GM23338 (cell line): ENCODE results near the gene GLRX2. TPM values are rescaled to one million over a fixed set of nuclear protein-coding genes. Genes with fewer than 3 reads are reported as not detected.

Experiments used
- ATAC-seq: fragments of 200-7000 bp; cut with Tn5 transposase; 3 replicates; pipeline ENCODE4 v1.9.1; 2020
- DNase-seq: peaks from one replicate; pipeline ENCODE4 v3.0.0-alpha.2; 2015; ENCODE audit warnings: low spot score
- H2AFZ ChIP-seq: fragments of 200-600 bp; sonication (generic); 2 replicates; pipeline ENCODE4 v1.8.0; 2016; ENCODE audit warnings: antibody characterized with exemption, mild to moderate bottlenecking, moderate library complexity
- H3F3A ChIP-seq: fragments of 200-600 bp; sonication (generic); replicated peaks from 2 replicates; pipeline ENCODE4 v1.8.0; 2017; ENCODE audit warnings: antibody characterized with exemption, mixed run types, low read depth
- H3K27ac ChIP-seq: fragments of 200-600 bp; sonication (generic); 2 replicates; pipeline ENCODE4 v1.6.1; 2016; ENCODE audit warnings: low read depth
- H3K27me3 ChIP-seq: fragments of 200-600 bp; sonication (generic); 2 replicates; pipeline ENCODE4 v1.8.0; 2016; ENCODE audit warnings: mild to moderate bottlenecking, mixed run types, moderate library complexity; ENCODE audit not compliant: insufficient read depth
- H3K36me3 ChIP-seq: fragments of 200-600 bp; sonication (generic); 2 replicates; pipeline ENCODE4 v1.8.0; 2016; ENCODE audit warnings: mild to moderate bottlenecking; ENCODE audit not compliant: insufficient read depth
- H3K4me1 ChIP-seq: fragments of 200-600 bp; sonication (generic); 2 replicates; pipeline ENCODE4 v1.8.0; 2016; ENCODE audit warnings: mild to moderate bottlenecking, moderate library complexity; ENCODE audit not compliant: insufficient read depth
- H3K4me2 ChIP-seq: fragments of 200-600 bp; sonication (generic); 2 replicates; pipeline ENCODE4 v1.7.1; 2017; ENCODE audit warnings: mixed run types
- H3K4me3 ChIP-seq: fragments of 200-600 bp; sonication (generic); 2 replicates; pipeline ENCODE4 v1.6.1; 2016; ENCODE audit warnings: mixed run types
- H3K79me2 ChIP-seq: fragments of 200-600 bp; sonication (generic); replicated peaks from 2 replicates; pipeline ENCODE4 v1.8.0; 2017; ENCODE audit warnings: mild to moderate bottlenecking; ENCODE audit not compliant: insufficient read depth
- H3K9me2 ChIP-seq: fragments of 200-600 bp; sonication (generic); 2 replicates; pipeline ENCODE4 v1.8.0; 2017; ENCODE audit not compliant: insufficient read depth
- H4K20me1 ChIP-seq: fragments of 200-600 bp; sonication (generic); replicated peaks from 2 replicates; pipeline ENCODE4 v1.8.0; 2017; ENCODE audit warnings: mild to moderate bottlenecking; ENCODE audit not compliant: insufficient read depth
- H3K27ac Mint-ChIP-seq: 2 replicates; pipeline ENCODE4 v1.8.0; 2020; ENCODE audit warnings: inconsistent platforms, mild to moderate bottlenecking, moderate library complexity, mixed read lengths
- H3K27me3 Mint-ChIP-seq: 3 replicates; pipeline ENCODE4 v1.8.0; 2022; ENCODE audit warnings: low read depth, mild to moderate bottlenecking, moderate library complexity, mixed read lengths, inconsistent platforms; ENCODE audit not compliant: insufficient read depth, poor library complexity
- H3K36me3 Mint-ChIP-seq: 3 replicates; pipeline ENCODE4 v1.8.0; 2021; ENCODE audit warnings: low read depth, mild to moderate bottlenecking, inconsistent platforms, moderate library complexity, mixed read lengths
- H3K4me1 Mint-ChIP-seq: 3 replicates; pipeline ENCODE4 v1.8.0; 2020; ENCODE audit warnings: mild to moderate bottlenecking, inconsistent platforms, mixed read lengths
- H3K4me3 Mint-ChIP-seq: 3 replicates; pipeline ENCODE4 v1.8.0; 2021; ENCODE audit warnings: moderate library complexity, mild to moderate bottlenecking, inconsistent platforms, mixed read lengths
- H3K9me3 Mint-ChIP-seq: 3 replicates; pipeline ENCODE4 v1.8.0; 2020; ENCODE audit warnings: moderate library complexity, mild to moderate bottlenecking, inconsistent platforms, mixed read lengths
- CREB1 ChIP-seq: fragments of 250-450 bp; sonication (Bioruptor Pico); IDR thresholded peaks from 2 replicates; pipeline ENCODE4 v1.5.0; 2020; ENCODE audit warnings: low read depth, mild to moderate bottlenecking, moderate library complexity
- EZH2 ChIP-seq: fragments of 200-600 bp; sonication (generic); IDR thresholded peaks from one replicate; pipeline ENCODE4 v1.8.0; 2017; ENCODE audit warnings: antibody characterized with exemption, mild to moderate bottlenecking, low read depth; ENCODE audit not compliant: unreplicated experiment
- EZH2phosphoT487 ChIP-seq: fragments of 200-600 bp; sonication (generic); IDR thresholded peaks from one replicate; pipeline ENCODE4 v1.8.1; 2018; ENCODE audit warnings: antibody characterized with exemption; ENCODE audit not compliant: unreplicated experiment
- JUNB ChIP-seq: IDR thresholded peaks from one replicate; pipeline ENCODE4 v1.6.1; 2016; ENCODE audit warnings: antibody characterized with exemption; ENCODE audit not compliant: unreplicated experiment
- NANOG ChIP-seq: IDR thresholded peaks from 2 replicates; pipeline ENCODE4 v1.6.1; 2016; ENCODE audit warnings: antibody characterized with exemption, borderline replicate concordance
- POLR2AphosphoS5 ChIP-seq: IDR thresholded peaks from 2 replicates; pipeline ENCODE4 v1.6.1; 2016; ENCODE audit warnings: antibody characterized with exemption, low read depth
- STAT1 ChIP-seq: IDR thresholded peaks from one replicate; pipeline ENCODE4 v1.6.1; 2016; ENCODE audit warnings: antibody characterized with exemption; ENCODE audit not compliant: unreplicated experiment
- ZNF114 ChIP-seq: fragments of 250-450 bp; sonication (Bioruptor Pico); IDR thresholded peaks from 2 replicates; pipeline ENCODE4 v1.5.0; 2020; ENCODE audit warnings: mild to moderate bottlenecking, moderate library complexity
- ZNF331 ChIP-seq: fragments of 250-450 bp; sonication (Bioruptor Pico); IDR thresholded peaks from 2 replicates; pipeline ENCODE4 v1.5.0; 2020; ENCODE audit warnings: low read depth, mild to moderate bottlenecking, moderate library complexity
- polyA plus RNA-seq: library from polyadenylated mRNA; unstranded; fragments of >200 nt; fragmentation: Nextera tagmentation; extraction: Ambion mirVana; gene quantifications from 2 replicates; pipeline ENCODE4 v1.2.1, GENCODE V29; 2016
- total RNA-seq: library from RNA; depleted of rRNA; stranded (reverse); fragments of >200 nt; shearing (Covaris generic); gene quantifications from 2 replicates; pipeline ENCODE4 v1.2.3, GENCODE V29; 2014
- TF ChIP-seq, protein P1 (sequence below): IDR thresholded peaks from 2 replicates; pipeline ENCODE4 v1.6.1; 2016; ENCODE audit warnings: antibody characterized with exemption
- TF ChIP-seq, protein P2 (sequence below): IDR thresholded peaks from one replicate; pipeline ENCODE4 v1.6.1; 2018; ENCODE audit warnings: antibody characterized with exemption; ENCODE audit not compliant: unreplicated experiment
- TF ChIP-seq, protein P3 (sequence below), 2 experiments: fragments of 200-600 bp in 1 of 2; sonication (generic) in 1 of 2; conservative IDR thresholded peaks; 2 replicates each; pipeline versions ENCODE4 v1.5.1 to v1.6.1; 2016 to 2017; ENCODE audit warnings: antibody characterized with exemption in 2 of 2, low read depth in 2 of 2, mild to moderate bottlenecking in 2 of 2, moderate library complexity in 1 of 2
- TF ChIP-seq, protein P4 (sequence below): fragments of 250-450 bp; sonication (Bioruptor Pico); IDR thresholded peaks from 2 replicates; pipeline ENCODE4 v1.5.0; 2020; ENCODE audit warnings: mild to moderate bottlenecking, moderate library complexity

The GLRX2 gene
- total and polyA plus RNA-seq, 2 experiments from 2014 or later = 7.7 to 28.3 TPM

DNA sequence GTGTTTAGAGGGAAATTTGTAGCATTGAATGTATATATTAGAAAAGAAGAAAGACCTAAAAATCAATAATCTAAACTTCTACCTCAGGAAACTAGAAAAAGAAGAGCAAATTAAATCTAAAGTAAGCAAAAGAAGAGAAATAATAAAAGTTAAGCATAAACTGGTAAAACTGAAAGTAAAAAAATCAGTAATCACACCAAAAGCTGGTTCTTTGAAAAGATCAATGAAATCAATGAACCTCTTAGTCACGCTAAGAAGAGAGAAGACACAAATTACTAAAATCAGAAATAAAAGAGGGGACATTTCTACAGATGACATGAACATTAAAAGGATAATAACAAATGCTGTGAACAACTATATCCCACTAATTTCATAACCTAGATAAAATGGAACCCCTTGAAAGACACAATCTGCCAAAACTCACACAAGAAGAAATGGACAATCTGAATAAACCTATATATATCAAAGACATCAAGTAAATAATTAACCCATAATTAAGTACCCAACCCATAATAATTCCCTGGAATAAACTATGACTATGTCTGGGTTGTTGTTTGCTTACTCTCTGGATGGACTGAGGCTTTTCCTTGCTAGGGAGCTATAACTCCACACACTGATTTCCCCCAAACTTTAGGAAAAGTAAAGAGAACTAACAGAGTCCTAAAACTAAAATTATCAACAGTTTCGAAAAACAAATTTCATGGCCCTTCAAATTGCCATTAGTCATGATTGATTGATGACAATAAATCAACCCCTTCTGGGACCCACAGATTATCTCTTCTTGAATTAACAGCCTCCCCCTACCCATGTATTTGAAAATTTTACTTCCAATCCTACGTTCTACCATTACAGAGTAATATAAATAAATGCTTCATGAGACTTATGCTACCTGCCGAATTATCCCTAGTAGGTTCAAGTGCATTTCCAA, 13.9 kb upstream of the GLRX2 start:
- Mint-ChIP-seq H3K36me3 (no peaks in the 10 kb centered on the region), H3K4me1 (peaks cover 24% of the 10 kb centered on the region)
- no peak overlapping the region for H3K4me3 ChIP-seq

More for the DNA sequence above, 13.9 kb upstream of the GLRX2 start:
- H3K27me3 Mint-ChIP-seq = peaks cover 8% of the 10 kb centered on the region
- H3K79me2 ChIP-seq = peaks cover 18% of the 10 kb centered on the region
- ATAC-seq = no peak
- H3K27ac Mint-ChIP-seq = no peak overlapping the region
- no peak overlapping the region; the same call in 1 of the 2 replicates for H2AFZ ChIP-seq
- peaks cover 5% of the 10 kb centered on the region for H4K20me1 ChIP-seq
- TF ChIP-seq STAT1 = no peak
- no peak for TF ChIP-seq ZNF114 (CRISPR knock-in tag)
- no peak for TF ChIP-seq POLR2AphosphoS5
- no peak for TF ChIP-seq EZH2
- TF ChIP-seq EZH2phosphoT487 = no peak
- TF ChIP-seq JUNB = no peak
- TF ChIP-seq, protein P1, sequence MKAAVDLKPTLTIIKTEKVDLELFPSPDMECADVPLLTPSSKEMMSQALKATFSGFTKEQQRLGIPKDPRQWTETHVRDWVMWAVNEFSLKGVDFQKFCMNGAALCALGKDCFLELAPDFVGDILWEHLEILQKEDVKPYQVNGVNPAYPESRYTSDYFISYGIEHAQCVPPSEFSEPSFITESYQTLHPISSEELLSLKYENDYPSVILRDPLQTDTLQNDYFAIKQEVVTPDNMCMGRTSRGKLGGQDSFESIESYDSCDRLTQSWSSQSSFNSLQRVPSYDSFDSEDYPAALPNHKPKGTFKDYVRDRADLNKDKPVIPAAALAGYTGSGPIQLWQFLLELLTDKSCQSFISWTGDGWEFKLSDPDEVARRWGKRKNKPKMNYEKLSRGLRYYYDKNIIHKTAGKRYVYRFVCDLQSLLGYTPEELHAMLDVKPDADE = no peak
- TF ChIP-seq, protein P2, sequence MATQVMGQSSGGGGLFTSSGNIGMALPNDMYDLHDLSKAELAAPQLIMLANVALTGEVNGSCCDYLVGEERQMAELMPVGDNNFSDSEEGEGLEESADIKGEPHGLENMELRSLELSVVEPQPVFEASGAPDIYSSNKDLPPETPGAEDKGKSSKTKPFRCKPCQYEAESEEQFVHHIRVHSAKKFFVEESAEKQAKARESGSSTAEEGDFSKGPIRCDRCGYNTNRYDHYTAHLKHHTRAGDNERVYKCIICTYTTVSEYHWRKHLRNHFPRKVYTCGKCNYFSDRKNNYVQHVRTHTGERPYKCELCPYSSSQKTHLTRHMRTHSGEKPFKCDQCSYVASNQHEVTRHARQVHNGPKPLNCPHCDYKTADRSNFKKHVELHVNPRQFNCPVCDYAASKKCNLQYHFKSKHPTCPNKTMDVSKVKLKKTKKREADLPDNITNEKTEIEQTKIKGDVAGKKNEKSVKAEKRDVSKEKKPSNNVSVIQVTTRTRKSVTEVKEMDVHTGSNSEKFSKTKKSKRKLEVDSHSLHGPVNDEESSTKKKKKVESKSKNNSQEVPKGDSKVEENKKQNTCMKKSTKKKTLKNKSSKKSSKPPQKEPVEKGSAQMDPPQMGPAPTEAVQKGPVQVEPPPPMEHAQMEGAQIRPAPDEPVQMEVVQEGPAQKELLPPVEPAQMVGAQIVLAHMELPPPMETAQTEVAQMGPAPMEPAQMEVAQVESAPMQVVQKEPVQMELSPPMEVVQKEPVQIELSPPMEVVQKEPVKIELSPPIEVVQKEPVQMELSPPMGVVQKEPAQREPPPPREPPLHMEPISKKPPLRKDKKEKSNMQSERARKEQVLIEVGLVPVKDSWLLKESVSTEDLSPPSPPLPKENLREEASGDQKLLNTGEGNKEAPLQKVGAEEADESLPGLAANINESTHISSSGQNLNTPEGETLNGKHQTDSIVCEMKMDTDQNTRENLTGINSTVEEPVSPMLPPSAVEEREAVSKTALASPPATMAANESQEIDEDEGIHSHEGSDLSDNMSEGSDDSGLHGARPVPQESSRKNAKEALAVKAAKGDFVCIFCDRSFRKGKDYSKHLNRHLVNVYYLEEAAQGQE = no peak
- TF ChIP-seq NANOG = no peak
- TF ChIP-seq, protein P3, sequence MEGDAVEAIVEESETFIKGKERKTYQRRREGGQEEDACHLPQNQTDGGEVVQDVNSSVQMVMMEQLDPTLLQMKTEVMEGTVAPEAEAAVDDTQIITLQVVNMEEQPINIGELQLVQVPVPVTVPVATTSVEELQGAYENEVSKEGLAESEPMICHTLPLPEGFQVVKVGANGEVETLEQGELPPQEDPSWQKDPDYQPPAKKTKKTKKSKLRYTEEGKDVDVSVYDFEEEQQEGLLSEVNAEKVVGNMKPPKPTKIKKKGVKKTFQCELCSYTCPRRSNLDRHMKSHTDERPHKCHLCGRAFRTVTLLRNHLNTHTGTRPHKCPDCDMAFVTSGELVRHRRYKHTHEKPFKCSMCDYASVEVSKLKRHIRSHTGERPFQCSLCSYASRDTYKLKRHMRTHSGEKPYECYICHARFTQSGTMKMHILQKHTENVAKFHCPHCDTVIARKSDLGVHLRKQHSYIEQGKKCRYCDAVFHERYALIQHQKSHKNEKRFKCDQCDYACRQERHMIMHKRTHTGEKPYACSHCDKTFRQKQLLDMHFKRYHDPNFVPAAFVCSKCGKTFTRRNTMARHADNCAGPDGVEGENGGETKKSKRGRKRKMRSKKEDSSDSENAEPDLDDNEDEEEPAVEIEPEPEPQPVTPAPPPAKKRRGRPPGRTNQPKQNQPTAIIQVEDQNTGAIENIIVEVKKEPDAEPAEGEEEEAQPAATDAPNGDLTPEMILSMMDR (conservative IDR thresholded peaks at IDR 0.05; ENCODE audit: low read depth in 2 of 2) = no peak
- TF ChIP-seq, protein P4, sequence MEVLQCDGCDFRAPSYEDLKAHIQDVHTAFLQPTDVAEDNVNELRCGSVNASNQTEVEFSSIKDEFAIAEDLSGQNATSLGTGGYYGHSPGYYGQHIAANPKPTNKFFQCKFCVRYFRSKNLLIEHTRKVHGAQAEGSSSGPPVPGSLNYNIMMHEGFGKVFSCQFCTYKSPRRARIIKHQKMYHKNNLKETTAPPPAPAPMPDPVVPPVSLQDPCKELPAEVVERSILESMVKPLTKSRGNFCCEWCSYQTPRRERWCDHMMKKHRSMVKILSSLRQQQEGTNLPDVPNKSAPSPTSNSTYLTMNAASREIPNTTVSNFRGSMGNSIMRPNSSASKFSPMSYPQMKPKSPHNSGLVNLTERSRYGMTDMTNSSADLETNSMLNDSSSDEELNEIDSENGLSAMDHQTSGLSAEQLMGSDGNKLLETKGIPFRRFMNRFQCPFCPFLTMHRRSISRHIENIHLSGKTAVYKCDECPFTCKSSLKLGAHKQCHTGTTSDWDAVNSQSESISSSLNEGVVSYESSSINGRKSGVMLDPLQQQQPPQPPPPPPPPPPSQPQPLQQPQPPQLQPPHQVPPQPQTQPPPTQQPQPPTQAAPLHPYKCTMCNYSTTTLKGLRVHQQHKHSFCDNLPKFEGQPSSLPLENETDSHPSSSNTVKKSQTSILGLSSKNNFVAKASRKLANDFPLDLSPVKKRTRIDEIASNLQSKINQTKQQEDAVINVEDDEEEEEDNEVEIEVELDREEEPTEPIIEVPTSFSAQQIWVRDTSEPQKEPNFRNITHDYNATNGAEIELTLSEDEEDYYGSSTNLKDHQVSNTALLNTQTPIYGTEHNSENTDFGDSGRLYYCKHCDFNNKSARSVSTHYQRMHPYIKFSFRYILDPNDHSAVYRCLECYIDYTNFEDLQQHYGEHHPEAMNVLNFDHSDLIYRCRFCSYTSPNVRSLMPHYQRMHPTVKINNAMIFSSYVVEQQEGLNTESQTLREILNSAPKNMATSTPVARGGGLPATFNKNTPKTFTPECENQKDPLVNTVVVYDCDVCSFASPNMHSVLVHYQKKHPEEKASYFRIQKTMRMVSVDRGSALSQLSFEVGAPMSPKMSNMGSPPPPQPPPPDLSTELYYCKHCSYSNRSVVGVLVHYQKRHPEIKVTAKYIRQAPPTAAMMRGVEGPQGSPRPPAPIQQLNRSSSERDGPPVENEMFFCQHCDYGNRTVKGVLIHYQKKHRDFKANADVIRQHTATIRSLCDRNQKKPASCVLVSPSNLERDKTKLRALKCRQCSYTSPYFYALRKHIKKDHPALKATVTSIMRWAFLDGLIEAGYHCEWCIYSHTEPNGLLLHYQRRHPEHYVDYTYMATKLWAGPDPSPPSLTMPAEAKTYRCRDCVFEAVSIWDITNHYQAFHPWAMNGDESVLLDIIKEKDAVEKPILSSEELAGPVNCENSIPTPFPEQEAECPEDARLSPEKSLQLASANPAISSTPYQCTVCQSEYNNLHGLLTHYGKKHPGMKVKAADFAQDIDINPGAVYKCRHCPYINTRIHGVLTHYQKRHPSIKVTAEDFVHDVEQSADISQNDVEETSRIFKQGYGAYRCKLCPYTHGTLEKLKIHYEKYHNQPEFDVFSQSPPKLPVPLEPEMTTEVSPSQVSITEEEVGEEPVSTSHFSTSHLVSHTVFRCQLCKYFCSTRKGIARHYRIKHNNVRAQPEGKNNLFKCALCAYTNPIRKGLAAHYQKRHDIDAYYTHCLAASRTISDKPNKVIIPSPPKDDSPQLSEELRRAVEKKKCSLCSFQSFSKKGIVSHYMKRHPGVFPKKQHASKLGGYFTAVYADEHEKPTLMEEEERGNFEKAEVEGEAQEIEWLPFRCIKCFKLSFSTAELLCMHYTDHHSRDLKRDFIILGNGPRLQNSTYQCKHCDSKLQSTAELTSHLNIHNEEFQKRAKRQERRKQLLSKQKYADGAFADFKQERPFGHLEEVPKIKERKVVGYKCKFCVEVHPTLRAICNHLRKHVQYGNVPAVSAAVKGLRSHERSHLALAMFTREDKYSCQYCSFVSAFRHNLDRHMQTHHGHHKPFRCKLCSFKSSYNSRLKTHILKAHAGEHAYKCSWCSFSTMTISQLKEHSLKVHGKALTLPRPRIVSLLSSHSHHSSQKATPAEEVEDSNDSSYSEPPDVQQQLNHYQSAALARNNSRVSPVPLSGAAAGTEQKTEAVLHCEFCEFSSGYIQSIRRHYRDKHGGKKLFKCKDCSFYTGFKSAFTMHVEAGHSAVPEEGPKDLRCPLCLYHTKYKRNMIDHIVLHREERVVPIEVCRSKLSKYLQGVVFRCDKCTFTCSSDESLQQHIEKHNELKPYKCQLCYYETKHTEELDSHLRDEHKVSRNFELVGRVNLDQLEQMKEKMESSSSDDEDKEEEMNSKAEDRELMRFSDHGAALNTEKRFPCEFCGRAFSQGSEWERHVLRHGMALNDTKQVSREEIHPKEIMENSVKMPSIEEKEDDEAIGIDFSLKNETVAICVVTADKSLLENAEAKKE (CRISPR knock-in tag) = no peak
- no peak for TF ChIP-seq ZNF331 (CRISPR knock-in tag)
- no peak for TF ChIP-seq CREB1
- no peak for DNase-seq
- H3K27ac ChIP-seq = no peak overlapping the region
- no peak overlapping the region for H3K4me2 ChIP-seq
- H3K9me2 ChIP-seq = no peaks in the 10 kb centered on the region
- no peaks in the 10 kb centered on the region for H3K9me3 Mint-ChIP-seq
- H3K4me1 ChIP-seq = peaks cover 17% of the 10 kb centered on the region
- no peaks in the 10 kb centered on the region for H3F3A ChIP-seq
- H3K36me3 ChIP-seq = peaks cover 1% of the 10 kb centered on the region; the same call in 1 of the 2 replicates
- H3K4me3 Mint-ChIP-seq = no peak overlapping the region
- peaks cover 6% of the 10 kb centered on the region; the same call in 1 of the 2 replicates for H3K27me3 ChIP-seq
